Lower lobe of right lung (tissue), 2 donors: Measurements from ENCODE around the gene GFRA1. TPM values are rescaled to one million over a fixed set of nuclear protein-coding genes. Genes with fewer than 3 reads are reported as not detected.
A peak's percentile ranks its signal among the peaks of the same experiment; 100 is the strongest.

Experiments used
- ATAC-seq, 2 donors: fragments of 200-7000 bp; cut with Tn5 transposase; one replicate each; pipeline ENCODE4 v1.9.1; 2020 to 2022; ENCODE audit warnings: mild to moderate bottlenecking in 2 of 2, moderate library complexity in 2 of 2
- DNase-seq: peaks from one replicate; pipeline ENCODE4 v3.0.0-alpha.2; 2020
- H3K27ac ChIP-seq: fragments of 200-600 bp; one replicate; pipeline ENCODE4 v1.8.0; 2022
- H3K27me3 ChIP-seq: fragments of 200-600 bp; one replicate; pipeline ENCODE4 v1.8.0; 2022; ENCODE audit warnings: low read depth
- H3K36me3 ChIP-seq: fragments of 200-600 bp; one replicate; pipeline ENCODE4 v1.8.0; 2022; ENCODE audit warnings: mild to moderate bottlenecking
- H3K4me1 ChIP-seq: fragments of 200-600 bp; one replicate; pipeline ENCODE4 v1.8.0; 2022
- H3K4me3 ChIP-seq: fragments of 200-600 bp; one replicate; pipeline ENCODE4 v1.8.0; 2022; ENCODE audit warnings: mild to moderate bottlenecking
- H3K9me3 ChIP-seq: fragments of 200-600 bp; one replicate; pipeline ENCODE4 v1.8.0; 2022
- intact Hi-C: fragments of 100-400 bp; cut with DNase I; formaldehyde crosslinking; loops from one replicate; pipeline ENCODE4 v1.11.0; 2022
- total RNA-seq: library from RNA; stranded (reverse); fragmentation: NEBNext Ultra II Directional; extraction: Animal tissue kit (Norgen Biotek cat#: 25700); gene quantifications from one replicate; pipeline ENCODE4 v1.2.1, GENCODE V29; 2021
- TF ChIP-seq, protein P1 (sequence below): fragments of 200-600 bp; IDR thresholded peaks from one replicate; pipeline ENCODE4 v1.8.0; 2022; ENCODE audit warnings: antibody characterized with exemption, mild to moderate bottlenecking
- donor health status: DM: no; HTN: yes; CAD: no; lungs with severe emphysema.

Gene GFRA1
- total RNA-seq, 1 donor from 2014 or later: 9.8 TPM

DNA sequence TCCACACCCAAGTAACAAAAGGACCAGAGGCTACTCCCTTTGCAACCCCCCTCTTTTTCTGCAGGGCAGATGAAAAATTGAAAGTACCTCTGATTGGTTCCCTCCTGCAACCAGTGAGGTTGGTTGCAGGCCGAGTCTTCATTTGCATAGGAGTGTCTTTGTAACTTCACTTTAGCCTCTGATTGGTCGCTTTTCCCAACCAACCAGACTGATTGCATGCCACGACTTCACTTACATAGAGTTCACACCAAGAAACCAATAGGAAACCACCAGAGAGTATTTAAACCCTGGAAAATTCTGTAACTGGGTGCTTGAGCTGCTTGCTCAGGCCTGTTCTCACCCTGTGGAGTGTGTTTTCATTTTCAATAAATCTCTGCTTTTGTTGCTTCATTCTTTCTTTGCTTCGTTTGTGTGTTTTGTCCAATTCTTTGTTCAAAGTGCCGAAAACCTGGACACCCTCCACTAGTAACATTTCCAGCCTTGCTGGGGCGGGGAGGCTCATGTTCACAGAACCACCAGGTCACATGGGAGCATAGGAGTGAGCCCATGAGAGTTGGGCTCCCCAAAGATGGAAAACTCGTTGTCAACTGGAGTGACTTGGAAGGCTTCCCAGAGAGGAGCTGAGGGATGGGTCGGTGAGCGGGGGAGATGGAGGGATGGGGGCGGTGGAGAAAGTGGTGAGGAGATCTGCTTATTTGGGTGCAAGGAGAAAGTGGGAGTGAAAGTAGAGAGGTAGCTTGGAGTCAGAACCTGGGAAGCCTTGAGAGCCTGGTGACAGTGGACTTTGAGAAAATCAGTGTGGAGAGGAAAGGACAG, 223.6 kb downstream of the GFRA1 start:
- Histone ChIP-seq H3K4me1 (no peaks in the 10 kb centered on the region), H3K27ac (no peak overlapping the region), H3K9me3 (no peaks in the 10 kb centered on the region), H3K4me3 (no peak overlapping the region), H3K36me3 (no peaks in the 10 kb centered on the region), H3K27me3 (no peaks in the 10 kb centered on the region)
- ATAC-seq: no peak
- TF ChIP-seq, protein P1, sequence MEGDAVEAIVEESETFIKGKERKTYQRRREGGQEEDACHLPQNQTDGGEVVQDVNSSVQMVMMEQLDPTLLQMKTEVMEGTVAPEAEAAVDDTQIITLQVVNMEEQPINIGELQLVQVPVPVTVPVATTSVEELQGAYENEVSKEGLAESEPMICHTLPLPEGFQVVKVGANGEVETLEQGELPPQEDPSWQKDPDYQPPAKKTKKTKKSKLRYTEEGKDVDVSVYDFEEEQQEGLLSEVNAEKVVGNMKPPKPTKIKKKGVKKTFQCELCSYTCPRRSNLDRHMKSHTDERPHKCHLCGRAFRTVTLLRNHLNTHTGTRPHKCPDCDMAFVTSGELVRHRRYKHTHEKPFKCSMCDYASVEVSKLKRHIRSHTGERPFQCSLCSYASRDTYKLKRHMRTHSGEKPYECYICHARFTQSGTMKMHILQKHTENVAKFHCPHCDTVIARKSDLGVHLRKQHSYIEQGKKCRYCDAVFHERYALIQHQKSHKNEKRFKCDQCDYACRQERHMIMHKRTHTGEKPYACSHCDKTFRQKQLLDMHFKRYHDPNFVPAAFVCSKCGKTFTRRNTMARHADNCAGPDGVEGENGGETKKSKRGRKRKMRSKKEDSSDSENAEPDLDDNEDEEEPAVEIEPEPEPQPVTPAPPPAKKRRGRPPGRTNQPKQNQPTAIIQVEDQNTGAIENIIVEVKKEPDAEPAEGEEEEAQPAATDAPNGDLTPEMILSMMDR: no peak
- intact Hi-C loops: no loop called here
- no peak for DNase-seq

- ATAC-seq (no peak), DNase-seq (no peak)
- Histone ChIP-seq H3K4me3 (no peak overlapping the region), H3K4me1 (no peaks in the 10 kb centered on the region), H3K27me3 (no peaks in the 10 kb centered on the region), H3K27ac (no peak overlapping the region), H3K36me3 (no peaks in the 10 kb centered on the region), H3K9me3 (no peaks in the 10 kb centered on the region)
- TF ChIP-seq, protein P1: no peak
- intact Hi-C loops: no loop called here
These were observed 227.3 kb downstream of the GFRA1 start for GRCh38 chr10:116045366-116046356.

DNA sequence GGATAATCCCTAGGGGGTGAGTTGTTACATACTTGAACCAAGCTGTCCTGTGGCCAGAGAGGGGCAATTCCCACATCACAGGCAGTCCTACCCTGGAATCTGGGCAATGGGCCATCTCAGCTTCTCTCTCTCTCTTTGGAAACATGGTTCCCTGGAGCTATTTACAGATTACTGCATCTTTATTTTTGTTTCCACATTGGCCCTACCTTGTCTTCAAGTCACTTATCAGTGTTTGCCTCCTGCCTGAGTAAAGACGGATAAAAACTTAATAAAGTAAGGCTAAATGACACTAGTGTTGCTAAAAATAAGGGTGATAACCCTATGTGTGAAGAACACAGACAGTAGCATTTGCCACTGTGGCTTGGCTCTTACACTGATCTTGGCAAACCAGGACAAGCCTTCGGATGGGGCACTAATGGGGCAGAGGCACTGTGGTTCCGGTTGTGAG, 228.2 kb downstream of the GFRA1 start:
- TF ChIP-seq, protein P1: no peak
- Histone ChIP-seq H3K9me3 (no peaks in the 10 kb centered on the region), H3K27ac (no peak overlapping the region), H3K4me1 (no peaks in the 10 kb centered on the region), H3K4me3 (no peak overlapping the region), H3K27me3 (no peaks in the 10 kb centered on the region), H3K36me3 (no peaks in the 10 kb centered on the region)
- peak in 1 of 2 donors; percentile 31 for ATAC-seq
- no peak for DNase-seq
- intact Hi-C loops: no loop called here

DNA sequence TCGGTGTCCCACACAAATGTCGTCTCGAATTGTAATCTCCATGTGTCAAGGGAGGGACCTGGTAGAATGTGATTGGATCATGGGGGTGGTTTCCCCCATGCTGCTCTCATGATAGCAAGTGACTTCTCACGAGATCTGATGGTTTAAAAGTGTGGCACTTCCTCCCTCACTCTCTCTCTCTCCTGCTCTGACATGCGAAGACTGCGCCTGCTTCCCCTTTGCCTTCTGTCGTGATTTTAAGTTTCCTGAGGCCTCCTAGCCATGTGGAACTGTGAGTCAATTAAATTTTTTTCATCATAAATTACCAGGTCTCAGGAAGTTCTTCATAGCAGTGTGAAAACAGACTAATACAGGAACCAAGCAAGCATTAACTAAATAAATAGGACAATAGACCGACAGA, 229.1 kb downstream of the GFRA1 start:
- DNase-seq (no peak), ATAC-seq (no peak)
- intact Hi-C loops: no loop called here
- Histone ChIP-seq H3K9me3 (no peaks in the 10 kb centered on the region), H3K27me3 (no peaks in the 10 kb centered on the region), H3K4me3 (no peak overlapping the region), H3K36me3 (no peaks in the 10 kb centered on the region), H3K27ac (no peak overlapping the region), H3K4me1 (no peaks in the 10 kb centered on the region)
- TF ChIP-seq, protein P1: no peak

DNA sequence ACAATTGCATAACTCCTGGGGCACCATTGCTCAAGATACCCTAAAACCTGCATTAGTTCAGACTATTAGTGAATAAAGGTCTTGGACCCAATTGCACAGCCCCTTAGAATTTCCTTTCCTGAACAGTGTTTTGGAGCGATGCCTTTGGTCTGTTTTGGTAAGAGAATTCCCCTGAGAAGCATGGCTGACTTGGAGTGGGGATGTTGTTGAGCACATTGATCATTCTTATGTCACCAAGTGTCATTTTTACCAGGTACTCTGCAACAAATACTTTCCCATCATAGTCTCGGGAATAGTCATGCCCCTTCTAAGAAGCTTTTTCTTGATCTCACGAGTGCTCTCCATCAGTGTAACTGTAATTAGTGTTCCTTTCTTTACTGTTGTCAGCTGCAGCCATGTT, 229.7 kb downstream of the GFRA1 start:
- Histone ChIP-seq H3K27me3 (no peaks in the 10 kb centered on the region), H3K4me3 (no peak overlapping the region), H3K27ac (no peak overlapping the region), H3K4me1 (no peaks in the 10 kb centered on the region), H3K9me3 (no peaks in the 10 kb centered on the region), H3K36me3 (no peaks in the 10 kb centered on the region)
- TF ChIP-seq, protein P1: no peak
- intact Hi-C loops: no loop called here
- DNase-seq (no peak), ATAC-seq (no peak)
